Suppressor macrophage treated with lipopolysaccharide for 4 hours (primary cell): ENCODE measurements around the gene BNC2.
A peak's percentile ranks its signal among the peaks of the same experiment; 100 is the strongest.

ENCODE experiments used
- DNase-seq: peaks from one replicate; pipeline ENCODE4 v3.0.0-alpha.2; 2020

The BNC2 gene

GRCh38 chr9:16753256-16753655 is 117.2 kb downstream of the BNC2 start:
- no peak for DNase-seq

- DNase-seq = no peak
Observed at GRCh38 chr9:16752601-16753000, 117.9 kb downstream of the BNC2 start.

- no peak for DNase-seq
Observed at GRCh38 chr9:16750553-16750952, 119.9 kb downstream of the BNC2 start.

GRCh38 chr9:16745359-16745758 is 125.1 kb downstream of the BNC2 start:
- DNase-seq = no peak

GRCh38 chr9:16744394-16744793 is 126.1 kb downstream of the BNC2 start:
- DNase-seq = no peak

GRCh38 chr9:16743375-16743774 is 127.1 kb downstream of the BNC2 start:
- no peak for DNase-seq

GRCh38 chr9:16735001-16735400 is 135.5 kb downstream of the BNC2 start:
- DNase-seq = no peak

- no peak for DNase-seq
Observed at GRCh38 chr9:16732546-16732945, 137.9 kb downstream of the BNC2 start.

GRCh38 chr9:16730162-16730561 is 140.3 kb downstream of the BNC2 start:
- DNase-seq = no peak

- no peak for DNase-seq
Observed at GRCh38 chr9:16729651-16730050, 140.8 kb downstream of the BNC2 start.

- DNase-seq = no peak
Observed at GRCh38 chr9:16728137-16728508, 142.3 kb downstream of the BNC2 start.

- peak; percentile 25 for DNase-seq
Observed at GRCh38 chr9:16727452-16728136, 142.9 kb downstream of the BNC2 start.

- DNase-seq = peak; percentile 70
Observed at GRCh38 chr9:16726718-16727451, 143.6 kb downstream of the BNC2 start.

GRCh38 chr9:16726029-16726428 is 144.4 kb downstream of the BNC2 start:
- no peak for DNase-seq

- no peak for DNase-seq
Observed at GRCh38 chr9:16725066-16725465, 145.4 kb downstream of the BNC2 start.

- no peak for DNase-seq
Observed at GRCh38 chr9:16721972-16722371, 148.5 kb downstream of the BNC2 start.

GRCh38 chr9:16720386-16720785 is 150.1 kb downstream of the BNC2 start:
- DNase-seq = no peak

- DNase-seq = no peak
Observed at GRCh38 chr9:16719921-16720320, 150.5 kb downstream of the BNC2 start.

GRCh38 chr9:16718952-16719351 is 151.5 kb downstream of the BNC2 start:
- no peak for DNase-seq

GRCh38 chr9:16718296-16718695 is 152.2 kb downstream of the BNC2 start:
- DNase-seq = no peak

GRCh38 chr9:16716601-16717000 is 153.9 kb downstream of the BNC2 start:
- no peak for DNase-seq

GRCh38 chr9:16715404-16715803 is 155.1 kb downstream of the BNC2 start:
- no peak for DNase-seq

GRCh38 chr9:16712787-16713186 is 157.7 kb downstream of the BNC2 start:
- no peak for DNase-seq

GRCh38 chr9:16710888-16711287 is 159.6 kb downstream of the BNC2 start:
- no peak for DNase-seq

GRCh38 chr9:16709924-16710323 is 160.5 kb downstream of the BNC2 start:
- no peak for DNase-seq
